Omental fat pad (tissue), 4 donors: ENCODE measurements around the gene DEFB123. TPM values are rescaled to one million over a fixed set of nuclear protein-coding genes. Genes with fewer than 3 reads are reported as not detected.

ENCODE experiments used
- ATAC-seq: fragments of 150-250 bp; one replicate; pipeline ENCODE4 v1.9.1; 2016; ENCODE audit warnings: mild to moderate bottlenecking, moderate library complexity; ENCODE audit not compliant: low FRiP score
- DNase-seq: peaks from one replicate; pipeline ENCODE4 v3.0.0-alpha.2; 2019; ENCODE audit warnings: low spot score
- total RNA-seq, 4 donors: library from RNA; depleted of rRNA; stranded (reverse); fragments of >200 nt; gene quantifications; one replicate each; pipeline ENCODE4 v1.1.0, GENCODE V29; 2016
- TF ChIP-seq, protein P1 (sequence below), 3 donors: fragments of 450-650 bp; IDR thresholded peaks; one replicate each; pipeline ENCODE4 v1.5.1; 2016 to 2017; ENCODE audit warnings: antibody characterized with exemption in 3 of 3, mild to moderate bottlenecking in 3 of 3, moderate library complexity in 2 of 3

Gene DEFB123
- total RNA-seq, 4 donors from 2014 or later, result not detected

DNA sequence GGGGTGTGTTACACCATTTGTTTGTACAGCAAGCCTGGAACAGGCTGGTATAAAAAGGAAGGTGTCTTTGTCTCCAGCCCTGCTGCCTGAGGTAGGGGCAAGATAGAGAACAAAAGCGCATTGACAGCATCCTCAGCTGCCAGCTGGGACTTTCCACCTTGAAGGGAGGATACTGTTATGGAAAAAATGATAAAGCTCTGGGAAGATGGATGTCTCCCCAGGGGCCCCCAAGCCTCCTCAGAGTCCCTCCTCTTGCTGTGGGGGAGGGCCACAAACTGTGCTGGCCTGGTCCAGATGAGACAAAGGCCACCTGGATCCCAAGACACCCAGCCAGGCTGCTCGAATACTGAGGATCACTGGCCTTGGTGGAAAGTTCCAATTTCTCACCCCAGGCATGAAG lies 47.7 kb downstream of the DEFB123 start:
- DNase-seq (no peak), ATAC-seq (no peak)
- TF ChIP-seq, protein P1, sequence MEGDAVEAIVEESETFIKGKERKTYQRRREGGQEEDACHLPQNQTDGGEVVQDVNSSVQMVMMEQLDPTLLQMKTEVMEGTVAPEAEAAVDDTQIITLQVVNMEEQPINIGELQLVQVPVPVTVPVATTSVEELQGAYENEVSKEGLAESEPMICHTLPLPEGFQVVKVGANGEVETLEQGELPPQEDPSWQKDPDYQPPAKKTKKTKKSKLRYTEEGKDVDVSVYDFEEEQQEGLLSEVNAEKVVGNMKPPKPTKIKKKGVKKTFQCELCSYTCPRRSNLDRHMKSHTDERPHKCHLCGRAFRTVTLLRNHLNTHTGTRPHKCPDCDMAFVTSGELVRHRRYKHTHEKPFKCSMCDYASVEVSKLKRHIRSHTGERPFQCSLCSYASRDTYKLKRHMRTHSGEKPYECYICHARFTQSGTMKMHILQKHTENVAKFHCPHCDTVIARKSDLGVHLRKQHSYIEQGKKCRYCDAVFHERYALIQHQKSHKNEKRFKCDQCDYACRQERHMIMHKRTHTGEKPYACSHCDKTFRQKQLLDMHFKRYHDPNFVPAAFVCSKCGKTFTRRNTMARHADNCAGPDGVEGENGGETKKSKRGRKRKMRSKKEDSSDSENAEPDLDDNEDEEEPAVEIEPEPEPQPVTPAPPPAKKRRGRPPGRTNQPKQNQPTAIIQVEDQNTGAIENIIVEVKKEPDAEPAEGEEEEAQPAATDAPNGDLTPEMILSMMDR (IDR thresholded peaks at IDR 0.05), result no peak

DNA sequence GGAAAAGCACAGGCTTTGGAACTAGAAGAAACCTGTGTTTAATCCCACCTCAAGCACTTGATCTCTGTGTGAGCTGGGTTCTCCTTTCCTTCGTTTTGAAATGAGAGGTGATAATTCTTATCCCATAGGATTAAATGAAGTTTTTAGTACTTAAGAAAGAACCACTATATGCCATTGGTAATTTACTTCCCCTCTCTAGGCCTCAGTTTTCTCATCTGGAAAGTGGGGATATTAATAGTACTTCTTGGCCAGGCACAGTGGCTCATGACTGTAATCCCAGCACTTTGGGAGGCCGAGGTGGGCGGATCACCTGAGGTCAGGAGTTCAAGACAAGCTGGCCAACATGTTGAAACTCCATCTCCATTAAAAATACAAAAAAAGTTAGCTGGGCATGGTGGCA lies 48.7 kb downstream of the DEFB123 start:
- no peak for ATAC-seq
- no peak for DNase-seq
- TF ChIP-seq, protein P1 (IDR thresholded peaks at IDR 0.05), result no peak

DNA sequence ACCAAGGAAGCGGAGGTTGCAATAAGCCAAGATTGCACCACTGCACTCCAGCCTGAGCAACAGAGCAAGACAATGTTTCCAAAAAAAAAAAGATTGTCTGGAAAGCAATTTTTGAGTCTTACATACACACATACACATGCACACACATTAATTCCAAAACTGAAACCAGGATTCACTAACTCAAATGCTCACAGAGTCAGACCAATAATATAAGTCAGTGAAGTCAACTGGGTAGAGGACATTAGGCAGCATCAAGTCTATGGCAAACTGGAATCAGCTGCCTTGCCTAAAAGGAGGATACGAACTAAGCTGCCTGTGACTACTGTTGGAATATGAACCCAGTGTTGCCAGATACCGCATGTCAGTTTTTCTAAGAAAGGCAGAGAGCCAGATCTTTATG lies 50.3 kb downstream of the DEFB123 start:
- ATAC-seq (no peak), DNase-seq (no peak)
- TF ChIP-seq, protein P1 (IDR thresholded peaks at IDR 0.05), result no peak

DNA sequence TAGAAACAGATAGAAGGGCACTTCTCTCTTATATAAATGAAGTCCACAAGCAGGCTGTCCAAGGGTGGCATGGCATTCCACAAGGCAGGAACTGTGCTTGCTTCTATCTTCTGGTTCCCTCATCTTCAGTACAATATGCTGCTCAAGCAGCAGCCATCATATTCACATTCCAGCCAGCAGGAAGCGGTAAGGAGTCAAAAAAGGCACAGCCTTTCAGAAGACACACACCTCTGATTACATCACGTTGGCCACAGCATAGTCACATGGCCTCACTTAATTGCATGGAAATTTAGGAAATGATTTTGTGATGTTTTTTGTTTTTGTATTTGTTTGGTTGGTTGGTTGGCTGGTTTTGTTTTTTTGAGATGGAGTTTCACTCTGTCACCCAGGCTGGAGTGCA lies 53.7 kb downstream of the DEFB123 start:
- no peak for ATAC-seq
- TF ChIP-seq, protein P1 (IDR thresholded peaks at IDR 0.05), result no peak
- no peak for DNase-seq

DNA sequence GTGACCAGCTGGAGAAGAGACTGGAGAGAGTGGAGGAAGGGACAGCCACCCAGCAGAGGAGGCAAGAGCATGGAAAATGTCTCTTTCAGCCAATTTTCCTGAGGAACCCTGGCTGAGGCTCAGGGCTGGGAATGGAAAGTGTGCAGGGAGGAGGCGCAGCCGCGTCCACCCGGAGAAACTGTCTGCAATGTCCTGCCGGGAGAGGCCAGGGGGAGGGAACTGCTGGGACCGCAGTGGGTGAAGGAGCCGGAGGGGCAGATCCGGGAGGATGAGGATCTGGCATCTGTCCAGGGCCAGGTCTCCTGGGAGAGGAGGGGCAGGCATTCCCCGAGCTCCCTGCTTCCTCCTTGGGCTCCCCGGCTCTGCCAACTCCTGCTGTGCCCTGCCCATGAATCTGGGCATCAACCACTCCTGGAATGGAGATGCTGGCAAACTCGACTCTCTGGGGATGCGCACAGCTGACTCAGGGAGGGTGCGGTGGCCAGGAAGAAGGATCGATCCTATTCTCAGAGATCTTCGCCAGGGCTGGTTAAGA lies 56.4 kb downstream of the DEFB123 start:
- DNase-seq (no peak), ATAC-seq (peak; percentile 51)
- TF ChIP-seq, protein P1 (IDR thresholded peaks at IDR 0.05), result no peak

DNA sequence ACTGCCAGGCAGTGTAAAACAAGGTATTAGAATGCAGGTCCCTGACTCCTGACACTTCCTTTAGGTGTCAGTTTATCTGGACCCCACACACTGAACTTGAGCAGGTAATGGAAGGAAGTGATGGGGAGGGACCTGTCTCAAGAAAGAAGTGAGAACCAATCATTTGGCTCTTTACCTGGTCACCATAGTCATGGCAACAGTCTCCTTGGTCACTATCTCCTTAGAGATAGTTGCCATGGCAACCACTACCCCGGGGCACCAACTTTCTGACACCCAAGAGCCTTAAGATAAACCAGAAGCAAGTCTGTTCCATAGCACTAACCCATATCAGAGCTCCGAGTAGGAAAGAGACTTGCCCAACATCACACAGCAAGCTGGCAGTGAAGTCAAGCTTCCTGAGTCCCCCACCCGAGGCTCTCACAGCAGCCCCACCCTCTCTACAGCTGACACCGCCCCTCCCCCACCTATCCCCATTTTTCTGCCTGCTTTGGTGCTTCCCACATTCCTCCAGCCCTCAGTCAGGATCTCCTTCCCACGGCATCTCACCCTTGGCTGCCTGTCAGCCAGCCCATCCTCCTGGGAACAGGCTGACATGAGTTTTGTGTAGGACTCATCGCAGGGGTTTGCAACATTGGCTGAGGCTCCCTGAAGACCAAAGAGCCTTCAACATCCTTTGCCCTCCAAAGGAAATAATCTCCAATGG lies 57.6 kb downstream of the DEFB123 start:
- ATAC-seq, result no peak
- TF ChIP-seq, protein P1 (IDR thresholded peaks at IDR 0.05), result no peak
- DNase-seq, result no peak

Other genes starting within 250 kb of the DEFB123 start
- not detected for gene DEFB115, start 183.0 kb upstream of the DEFB123 start, total RNA-seq
- gene DEFB116, start 132.0 kb upstream of the DEFB123 start, total RNA-seq, result not detected
- not detected for gene DEFB118, start 72.0 kb upstream of the DEFB123 start, total RNA-seq
- gene DEFB119, start 50.0 kb upstream of the DEFB123 start, total RNA-seq, result not detected
- gene DEFB121, start 34.4 kb upstream of the DEFB123 start, total RNA-seq, result not detected
- 1 to 10 TPM in 1 of 4 donors, not detected in 3; 2.7 TPM for gene DEFB124, start 34.5 kb downstream of the DEFB123 start, total RNA-seq
- 10 to 100 TPM in 1 of 4 donors, 1 to 10 TPM in 2, not detected in 1; 1.6 to 12.3 (median 4.0) TPM for gene REM1, start 34.7 kb downstream of the DEFB123 start, total RNA-seq
- gene HM13, start 73.8 kb downstream of the DEFB123 start, total RNA-seq, result 100 to 1,000 TPM in 1 of 4 donors, 10 to 100 TPM in 3; 59.7 to 113 (median 83.4) TPM
- 100 to 1,000 TPM; 437 to 878 (median 612) TPM for gene ID1, start 164.7 kb downstream of the DEFB123 start, total RNA-seq
- gene COX4I2, start 197.3 kb downstream of the DEFB123 start, total RNA-seq, result 10 to 100 TPM in 1 of 4 donors, 1 to 10 TPM in 2, not detected in 1; 1.0 to 17.0 (median 1.8) TPM